Measurements from ENCODE around the gene PFKP.

DNA sequence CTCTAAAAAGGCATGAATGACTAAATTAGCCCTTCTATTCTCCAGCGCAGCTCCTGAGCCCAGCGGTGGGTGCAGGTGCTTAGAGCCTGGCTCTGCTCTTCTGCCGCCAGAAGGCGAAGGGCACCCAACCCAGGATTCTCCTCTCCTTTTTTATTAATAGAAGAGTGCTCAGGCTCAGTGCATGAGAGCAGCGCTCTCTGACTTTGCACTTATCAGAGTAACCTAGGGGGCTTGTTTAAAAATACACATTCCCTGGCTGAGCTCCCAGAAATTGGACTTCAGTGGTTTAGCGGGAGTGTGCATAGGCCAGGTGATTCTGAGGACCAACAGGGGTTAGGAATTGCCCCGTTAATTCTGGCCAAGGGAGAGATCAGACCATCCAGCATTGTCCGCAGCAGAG is 1.7 kb upstream of the PFKP start:
- TF ChIP-seq CTCF (conservative IDR thresholded peaks at IDR 0.05; ENCODE audit: low read depth, low read length) (no peak), EZH2 (IDR thresholded peaks at IDR 0.05; ENCODE audit: low read length, unreplicated experiment) (no peak)
